GM12864 (cell line): ENCODE data around the gene TCERG1L.

ENCODE experiments used
- DNase-seq: peaks from one replicate; pipeline ENCODE4 v3.0.0-alpha.2; 2011; ENCODE audit warnings: low read depth
- H3K4me3 ChIP-seq: 2 replicates; pipeline ENCODE4 v1.5.1; 2011; ENCODE audit warnings: mild to moderate bottlenecking, low read depth, low read length, control low read depth
- TF ChIP-seq, protein P1 (sequence below): IDR thresholded peaks from 2 replicates; pipeline ENCODE4 v1.5.1; 2011; ENCODE audit warnings: low read depth, mild to moderate bottlenecking, moderate library complexity, low read length, control low read depth, inconsistent platforms; ENCODE audit errors: missing control alignments

Gene TCERG1L

DNA sequence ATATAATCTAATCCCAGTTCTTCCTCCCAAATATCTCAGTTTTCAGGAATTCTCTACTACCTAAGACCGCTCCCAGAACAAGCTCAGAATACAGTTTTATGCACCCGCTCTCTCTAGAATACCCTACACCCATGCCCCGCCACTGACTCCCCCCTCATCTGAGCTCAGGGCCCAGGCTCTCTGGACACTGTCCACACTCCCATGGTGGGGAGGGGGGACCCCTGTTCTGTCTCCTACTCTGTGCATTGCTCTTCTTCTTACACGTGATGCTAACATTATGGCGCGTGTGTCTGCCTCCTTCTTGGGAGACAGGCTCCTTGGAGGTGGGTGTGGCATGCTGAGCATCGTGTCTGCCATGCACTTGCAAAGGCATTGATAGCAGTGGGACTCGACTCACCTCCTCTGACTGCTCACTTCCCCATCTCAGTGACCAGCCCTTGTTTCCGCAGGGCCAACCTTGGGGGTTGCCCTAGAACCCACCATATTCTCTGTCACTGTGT, 127.9 kb downstream of the TCERG1L start:
- DNase-seq: no peak
- TF ChIP-seq, protein P1, sequence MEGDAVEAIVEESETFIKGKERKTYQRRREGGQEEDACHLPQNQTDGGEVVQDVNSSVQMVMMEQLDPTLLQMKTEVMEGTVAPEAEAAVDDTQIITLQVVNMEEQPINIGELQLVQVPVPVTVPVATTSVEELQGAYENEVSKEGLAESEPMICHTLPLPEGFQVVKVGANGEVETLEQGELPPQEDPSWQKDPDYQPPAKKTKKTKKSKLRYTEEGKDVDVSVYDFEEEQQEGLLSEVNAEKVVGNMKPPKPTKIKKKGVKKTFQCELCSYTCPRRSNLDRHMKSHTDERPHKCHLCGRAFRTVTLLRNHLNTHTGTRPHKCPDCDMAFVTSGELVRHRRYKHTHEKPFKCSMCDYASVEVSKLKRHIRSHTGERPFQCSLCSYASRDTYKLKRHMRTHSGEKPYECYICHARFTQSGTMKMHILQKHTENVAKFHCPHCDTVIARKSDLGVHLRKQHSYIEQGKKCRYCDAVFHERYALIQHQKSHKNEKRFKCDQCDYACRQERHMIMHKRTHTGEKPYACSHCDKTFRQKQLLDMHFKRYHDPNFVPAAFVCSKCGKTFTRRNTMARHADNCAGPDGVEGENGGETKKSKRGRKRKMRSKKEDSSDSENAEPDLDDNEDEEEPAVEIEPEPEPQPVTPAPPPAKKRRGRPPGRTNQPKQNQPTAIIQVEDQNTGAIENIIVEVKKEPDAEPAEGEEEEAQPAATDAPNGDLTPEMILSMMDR: no peak
- H3K4me3 ChIP-seq: no peak overlapping the region

DNA sequence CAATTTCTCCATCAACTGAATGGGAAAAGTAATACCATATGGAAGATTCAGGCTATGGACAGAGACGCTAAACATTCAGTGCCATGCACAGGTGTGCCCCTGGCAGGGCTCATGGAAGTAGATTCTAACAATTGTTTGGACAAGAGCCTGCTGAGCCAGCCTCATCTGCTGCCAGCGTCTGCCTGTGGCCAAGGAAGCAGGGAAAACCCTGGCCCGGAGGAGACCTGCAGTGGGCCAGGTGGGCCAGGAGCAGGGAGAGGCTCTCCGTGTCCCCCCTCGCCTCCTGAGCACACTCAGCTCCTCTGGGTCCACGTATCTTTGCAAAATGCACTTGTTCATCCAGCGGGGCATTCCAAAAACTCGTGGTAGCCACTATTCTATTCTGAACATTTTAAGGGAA, 130.1 kb downstream of the TCERG1L start:
- no peak for DNase-seq
- H3K4me3 ChIP-seq: no peak overlapping the region
- TF ChIP-seq, protein P1: no peak

DNA sequence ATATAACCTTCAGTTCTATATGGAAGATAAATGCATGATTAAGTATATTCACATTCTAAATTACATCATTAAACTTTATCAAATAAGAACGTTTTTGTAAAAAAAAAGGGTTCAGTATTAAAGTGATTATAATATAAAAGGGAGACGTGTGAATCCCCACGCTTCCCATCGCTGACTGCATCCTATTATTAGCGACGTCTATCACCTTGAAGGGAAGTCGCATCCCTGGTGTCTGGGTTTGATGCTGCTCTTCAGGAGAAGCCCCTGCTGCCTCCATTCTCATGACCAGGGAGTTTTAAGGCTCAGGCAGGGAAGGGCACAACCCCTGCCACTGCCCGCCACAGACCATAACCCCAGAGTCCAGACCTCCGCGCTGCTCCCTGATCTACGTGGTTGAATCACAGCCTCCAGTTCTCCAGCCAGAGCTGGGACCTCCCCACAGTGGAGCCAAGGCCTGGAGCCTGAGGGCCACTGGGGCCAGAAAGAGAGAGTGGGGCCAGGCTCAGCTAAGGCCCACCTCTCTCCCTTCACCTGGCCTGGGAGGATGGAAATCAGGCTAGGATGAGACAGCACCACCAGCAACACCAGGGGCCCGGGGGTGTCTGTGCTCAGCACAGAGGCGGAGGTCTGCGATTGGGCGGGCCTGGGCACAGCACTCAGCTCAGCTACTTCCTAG, 130.6 kb downstream of the TCERG1L start:
- TF ChIP-seq, protein P1: no peak
- DNase-seq: no peak
- no peak overlapping the region for H3K4me3 ChIP-seq

DNA sequence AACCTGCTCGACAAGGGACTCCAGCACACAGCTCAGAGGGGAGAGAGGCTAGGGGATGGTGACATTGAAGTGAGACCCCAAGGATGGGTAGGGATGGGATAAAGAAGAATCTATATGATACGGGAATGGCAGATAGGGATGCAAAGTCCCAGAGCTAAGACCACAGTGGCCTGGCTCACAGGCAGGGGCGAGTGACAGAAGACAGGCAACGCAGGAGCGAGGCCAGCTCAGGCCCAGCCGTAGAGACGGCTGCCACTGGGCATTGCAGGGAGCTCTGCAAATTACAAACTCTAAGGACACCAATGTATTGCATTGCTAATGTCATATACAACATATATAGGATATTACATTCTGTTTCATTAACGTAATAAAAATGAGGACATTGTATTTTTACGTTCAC, 131.4 kb downstream of the TCERG1L start:
- DNase-seq: no peak
- TF ChIP-seq, protein P1: no peak
- no peak overlapping the region for H3K4me3 ChIP-seq

DNA sequence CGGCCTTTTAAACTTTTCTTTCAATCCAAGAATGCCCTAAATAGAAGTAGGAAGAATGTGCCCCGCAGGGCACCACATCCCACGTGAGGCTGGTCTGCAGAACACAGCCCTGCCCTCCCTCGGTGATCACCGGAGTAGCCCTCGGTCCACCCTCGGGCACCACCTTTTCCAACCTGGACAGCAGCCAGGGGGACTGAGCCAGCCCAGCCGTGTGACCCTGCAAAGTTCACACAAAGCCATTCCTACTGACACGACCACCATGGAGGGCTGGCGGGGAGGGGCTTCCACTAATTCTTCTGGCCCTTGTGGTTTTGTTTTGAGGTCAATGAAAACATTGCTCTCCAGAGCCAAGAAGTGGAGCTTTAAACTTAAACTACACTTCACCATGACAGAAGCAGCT, 132.2 kb downstream of the TCERG1L start:
- TF ChIP-seq, protein P1: no peak
- H3K4me3 ChIP-seq: no peak overlapping the region
- DNase-seq: no peak

DNA sequence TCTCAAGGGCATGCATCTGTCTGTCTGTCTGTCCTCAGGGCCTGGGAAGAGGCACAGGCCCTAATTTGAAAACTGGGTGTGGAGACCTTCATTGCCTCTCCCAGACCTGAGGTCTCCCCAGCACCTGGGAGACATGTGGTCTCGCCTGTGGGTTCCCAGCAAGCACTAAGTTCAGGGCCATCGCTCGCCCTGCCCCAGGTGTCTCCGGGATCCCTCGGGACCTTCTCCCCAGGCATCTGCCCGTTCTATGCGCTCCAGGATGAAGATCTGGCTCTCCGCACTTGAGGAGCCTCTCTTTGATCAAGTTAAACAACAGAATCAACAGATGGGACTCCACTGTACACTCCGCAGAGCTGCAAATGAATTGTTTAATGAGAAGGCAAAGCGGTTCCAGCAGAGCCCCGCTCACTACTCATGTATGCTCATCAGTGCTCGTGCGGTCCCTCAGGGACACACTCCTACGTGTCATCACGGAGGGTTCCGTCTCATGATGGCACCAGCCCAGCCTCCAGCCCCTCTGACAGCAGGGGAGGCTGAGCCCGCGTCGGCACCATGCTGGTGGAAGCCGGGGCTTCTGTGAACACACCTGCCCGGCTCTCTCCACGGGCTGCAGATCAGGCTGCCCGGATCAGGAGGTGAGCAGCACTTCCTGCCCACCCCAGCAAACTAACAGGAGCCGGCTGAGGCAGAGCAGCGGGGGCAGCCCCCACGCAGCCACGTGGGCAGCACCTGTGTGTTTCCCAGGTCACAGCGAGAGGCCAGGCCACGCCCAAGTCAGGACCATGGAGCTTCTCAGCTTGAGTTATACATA, 132.8 kb downstream of the TCERG1L start:
- no peak for DNase-seq
- H3K4me3 ChIP-seq: no peak overlapping the region
- TF ChIP-seq, protein P1: no peak
